HEK293T (cell line): ENCODE results near the gene SLC12A7.

ENCODE experiments used
- FOXA1 ChIP-seq: fragments of 450-650 bp; IDR thresholded peaks from 2 replicates; pipeline ENCODE4 v1.6.1; 2016; ENCODE audit warnings: mild to moderate bottlenecking
- FOXK2 ChIP-seq: fragments of 450-650 bp; IDR thresholded peaks from 2 replicates; pipeline ENCODE4 v1.6.1; 2016; ENCODE audit warnings: mild to moderate bottlenecking
- FOXM1 ChIP-seq: fragments of 450-650 bp; IDR thresholded peaks from 2 replicates; pipeline ENCODE4 v1.6.1; 2017; ENCODE audit warnings: mild to moderate bottlenecking, borderline replicate concordance
- HDGF ChIP-seq: fragments of 450-650 bp; IDR thresholded peaks from 2 replicates; pipeline ENCODE4 v1.6.1; 2017; ENCODE audit warnings: antibody characterized with exemption, borderline replicate concordance
- PKNOX1 ChIP-seq: fragments of 450-650 bp; IDR thresholded peaks from 2 replicates; pipeline ENCODE4 v1.6.1; 2016

GRCh38 chr5:1120236-1120999, 8.6 kb upstream of the SLC12A7 start:
- TF ChIP-seq PKNOX1: no peak
- TF ChIP-seq FOXK2: no peak
- no peak for TF ChIP-seq FOXM1
- no peak for TF ChIP-seq HDGF
- no peak for TF ChIP-seq FOXA1
